Right ventricle myocardium superior (tissue), 1 donor: ENCODE measurements around the gene PHGDH. TPM values are rescaled to one million over a fixed set of nuclear protein-coding genes. Genes with fewer than 3 reads are reported as not detected.

Experiments
- ATAC-seq: fragments of 200-7000 bp; cut with Tn5 transposase; one replicate; pipeline ENCODE4 v1.9.1; 2020; ENCODE audit warnings: mild to moderate bottlenecking; ENCODE audit not compliant: poor library complexity
- DNase-seq: peaks from one replicate; pipeline ENCODE4 v3.0.0-alpha.2; 2020
- intact Hi-C: fragments of 100-400 bp; cut with DNase I; formaldehyde crosslinking; loops from one replicate; pipeline ENCODE4 v1.11.2; 2022
- total RNA-seq: library from RNA; stranded (reverse); fragmentation: NEBNext Ultra II Directional; extraction: Animal tissue kit (Norgen Biotek cat#: 25700); gene quantifications from one replicate; pipeline ENCODE4 v1.2.1, GENCODE V29; 2021
- donor health status: DM: no; HTN: yes; CAD: no; lungs with severe emphysema.

The PHGDH gene
- total RNA-seq, 1 donor from 2014 or later = 10.5 TPM

DNA sequence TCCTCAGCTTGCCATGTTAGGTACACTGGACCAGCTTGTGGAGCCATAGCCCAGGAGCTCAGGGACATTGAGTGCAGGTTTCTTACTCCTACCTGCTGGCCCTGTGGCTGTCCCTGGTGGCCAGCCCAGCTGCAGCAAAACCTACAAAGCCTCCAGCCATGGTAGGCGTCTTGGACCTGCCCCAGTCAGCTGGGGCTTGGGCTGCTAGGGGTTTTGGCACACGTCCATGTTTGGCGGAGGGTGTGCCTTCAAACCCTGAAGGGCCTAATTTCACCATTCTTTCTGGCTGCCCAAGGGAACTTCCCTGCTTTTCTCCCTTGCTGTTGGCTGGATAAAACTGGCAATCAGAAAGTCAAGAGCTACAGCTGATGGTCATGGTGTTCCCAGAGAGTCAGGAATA, 31.6 kb downstream of the PHGDH start:
- intact Hi-C loops = loop anchor here (5.0 kb wide), 1 partner anchor 64 kb away; no protein-coding TSS in a partner anchor
- DNase-seq = no peak
- ATAC-seq = peak; percentile 7

DNA sequence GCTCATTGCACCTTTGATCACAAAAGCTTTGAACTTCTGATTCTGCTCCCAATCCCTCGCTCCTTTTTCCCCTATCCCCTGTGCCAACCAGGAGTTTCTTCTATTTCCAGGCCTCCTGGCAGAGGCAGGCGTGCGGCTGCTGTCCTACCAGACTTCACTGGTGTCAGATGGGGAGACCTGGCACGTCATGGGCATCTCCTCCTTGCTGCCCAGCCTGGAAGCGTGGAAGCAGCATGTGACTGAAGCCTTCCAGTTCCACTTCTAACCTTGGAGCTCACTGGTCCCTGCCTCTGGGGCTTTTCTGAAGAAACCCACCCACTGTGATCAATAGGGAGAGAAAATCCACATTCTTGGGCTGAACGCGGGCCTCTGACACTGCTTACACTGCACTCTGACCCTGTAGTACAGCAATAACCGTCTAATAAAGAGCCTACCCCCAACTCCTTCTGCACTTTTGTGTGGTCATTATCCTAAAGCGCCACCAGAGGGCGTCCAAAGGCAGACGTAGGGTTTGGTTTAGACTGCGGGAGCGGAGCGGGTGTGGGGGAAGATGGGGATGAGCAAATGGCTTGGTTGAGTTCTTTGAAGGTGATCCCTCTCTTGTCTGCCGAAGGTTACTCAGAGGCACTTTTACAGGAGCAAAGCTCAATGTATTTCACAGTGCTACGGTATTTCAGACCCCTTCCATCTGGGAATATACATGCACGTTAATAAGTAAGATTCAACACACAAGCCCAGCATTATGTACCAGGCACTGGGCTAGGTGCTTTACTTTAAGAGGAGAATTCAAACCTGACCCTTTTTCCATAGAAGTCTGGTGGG, 32.3 kb downstream of the PHGDH start:
- peak; percentile 68 for ATAC-seq
- DNase-seq = peak; percentile 68
- intact Hi-C loops = loop anchor here (5.0 kb wide), 1 partner anchor 63 kb away; no protein-coding TSS in a partner anchor

DNA sequence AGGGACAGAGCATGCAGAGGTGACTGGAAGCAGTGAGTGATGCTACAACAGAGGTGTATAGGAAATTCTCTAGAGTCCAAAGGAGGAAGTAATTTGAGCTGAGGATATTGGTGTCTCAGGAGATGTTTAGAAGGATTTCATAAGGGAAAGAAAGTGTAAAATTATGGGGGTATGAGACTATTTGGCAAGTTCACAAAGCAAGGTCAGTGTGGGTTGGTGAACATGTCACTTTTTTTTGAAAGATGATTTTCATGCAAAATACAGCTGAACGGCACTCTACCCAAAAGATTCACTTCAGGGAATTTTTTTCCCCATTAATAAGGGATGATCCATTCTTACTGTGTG, 32.8 kb downstream of the PHGDH start:
- intact Hi-C loops = loop anchor here (5.0 kb wide), 1 partner anchor 63 kb away; no protein-coding TSS in a partner anchor
- DNase-seq = no peak
- no peak for ATAC-seq

DNA sequence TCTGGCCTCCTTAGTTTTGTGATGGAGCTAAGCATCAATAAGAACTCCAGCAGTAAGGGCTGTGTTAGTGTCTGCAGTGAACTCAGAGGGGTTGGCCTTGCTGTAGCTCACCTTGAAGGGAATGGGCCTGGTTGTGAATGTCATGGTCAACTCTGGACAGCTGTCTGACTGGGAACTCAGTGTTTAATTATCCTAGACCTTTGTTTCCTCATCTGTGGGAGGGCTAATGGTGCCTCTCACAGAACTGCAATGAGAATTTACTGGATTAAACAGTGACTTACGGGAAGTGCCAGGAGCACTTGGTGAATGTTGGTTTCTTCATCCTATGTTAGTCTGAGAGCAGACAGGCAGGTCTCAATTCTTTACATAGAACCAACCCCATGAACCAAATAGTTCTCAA, 33.3 kb downstream of the PHGDH start:
- ATAC-seq = no peak
- intact Hi-C loops = no loop called here

GRCh38 chr1:119747451-119747850, 35.7 kb downstream of the PHGDH start:
- DNase-seq (no peak), ATAC-seq (no peak)
- intact Hi-C loops = no loop called here

More for the DNA sequence above, 33.3 kb downstream of the PHGDH start:
- DNase-seq = no peak

GRCh38 chr1:119748040-119748439, 36.3 kb downstream of the PHGDH start:
- intact Hi-C loops = no loop called here
- ATAC-seq = no peak
- DNase-seq = no peak

DNA sequence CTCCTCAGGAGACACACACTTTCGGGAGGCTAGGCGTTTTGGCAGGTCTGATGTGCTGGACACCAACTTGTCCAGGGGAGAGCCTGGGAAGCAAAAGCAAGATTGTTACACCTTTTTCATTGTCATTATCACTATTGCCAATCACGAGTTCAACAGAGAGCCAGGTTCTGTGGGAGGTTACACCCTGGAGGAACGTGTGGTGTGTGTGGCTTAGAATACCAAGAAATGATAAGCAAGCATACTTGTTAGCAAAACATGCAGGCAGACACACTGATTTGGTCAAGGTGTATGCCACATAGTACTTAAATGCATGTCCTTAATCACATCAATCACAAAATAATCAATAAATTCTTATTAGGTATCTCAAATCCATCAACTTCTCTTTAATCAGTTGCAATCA, 40.9 kb downstream of the PHGDH start:
- ATAC-seq = no peak
- intact Hi-C loops = no loop called here
- no peak for DNase-seq

DNA sequence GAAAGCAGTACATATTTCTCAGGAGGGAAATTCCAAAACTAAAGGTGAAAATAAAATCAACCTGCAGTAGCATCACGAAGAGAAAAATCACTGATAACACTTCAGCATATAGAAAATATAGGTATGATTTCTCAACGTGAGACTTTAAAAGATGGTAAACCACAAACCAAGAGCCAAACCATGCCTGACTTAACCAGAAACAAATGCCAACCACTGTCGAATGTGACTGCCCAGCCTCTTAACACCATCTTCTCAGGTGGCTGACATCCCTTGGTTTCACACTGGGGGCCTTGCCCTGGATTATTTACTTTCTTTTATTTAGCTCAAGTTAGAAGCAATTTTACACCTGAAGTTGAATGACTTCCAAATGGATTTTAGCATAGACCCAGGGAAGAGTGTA, 46.9 kb downstream of the PHGDH start:
- DNase-seq (no peak), ATAC-seq (no peak)
- intact Hi-C loops = no loop called here

GRCh38 chr1:119762409-119762808, 50.7 kb downstream of the PHGDH start:
- no peak for DNase-seq
- intact Hi-C loops = no loop called here
- no peak for ATAC-seq

DNA sequence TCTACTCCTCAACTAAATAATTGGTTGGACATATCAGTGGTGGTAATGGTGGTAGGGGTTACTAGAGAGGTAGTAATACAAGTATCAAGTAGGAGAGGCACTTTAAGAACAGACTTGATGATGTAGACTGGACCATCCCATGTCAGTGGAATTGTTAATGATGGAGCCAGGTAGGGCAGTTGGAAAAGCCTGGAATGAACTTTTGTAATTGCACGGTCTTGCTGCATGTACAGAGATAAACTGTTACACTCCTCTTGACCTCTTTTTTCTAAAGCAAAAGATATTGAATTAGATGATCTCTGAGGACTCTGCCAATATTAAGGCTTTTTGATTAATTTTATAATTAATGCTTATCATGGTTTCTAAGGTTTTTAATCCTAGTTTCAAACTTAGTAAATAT, 51.2 kb downstream of the PHGDH start:
- no peak for DNase-seq
- intact Hi-C loops = no loop called here

DNA sequence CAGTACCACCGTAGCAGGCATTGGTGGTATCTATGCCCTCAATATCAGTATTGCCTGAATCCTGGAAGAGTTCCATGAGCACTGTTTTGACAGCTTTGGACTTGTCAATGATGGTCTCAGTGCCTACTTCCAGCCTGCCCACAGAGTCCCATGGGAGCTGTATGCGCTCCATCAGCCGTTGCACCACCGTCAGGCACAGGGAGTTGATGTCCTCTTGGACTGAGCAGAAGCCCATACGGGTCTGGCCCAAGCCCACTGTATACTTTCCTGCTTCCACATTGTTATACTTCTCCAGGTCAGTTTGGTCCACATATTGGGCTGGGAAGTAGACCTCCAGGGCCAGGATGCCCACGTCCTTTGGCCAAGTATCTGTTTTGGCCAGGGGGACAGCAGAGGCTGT, 52.5 kb downstream of the PHGDH start:
- ATAC-seq (no peak), DNase-seq (no peak)
- intact Hi-C loops = no loop called here

More for the DNA sequence above, 51.2 kb downstream of the PHGDH start:
- no peak for ATAC-seq

- intact Hi-C loops = no loop called here
- DNase-seq = no peak
- peak; percentile 57 for ATAC-seq
These were observed 54.6 kb downstream of the PHGDH start for GRCh38 chr1:119766374-119766794.

DNA sequence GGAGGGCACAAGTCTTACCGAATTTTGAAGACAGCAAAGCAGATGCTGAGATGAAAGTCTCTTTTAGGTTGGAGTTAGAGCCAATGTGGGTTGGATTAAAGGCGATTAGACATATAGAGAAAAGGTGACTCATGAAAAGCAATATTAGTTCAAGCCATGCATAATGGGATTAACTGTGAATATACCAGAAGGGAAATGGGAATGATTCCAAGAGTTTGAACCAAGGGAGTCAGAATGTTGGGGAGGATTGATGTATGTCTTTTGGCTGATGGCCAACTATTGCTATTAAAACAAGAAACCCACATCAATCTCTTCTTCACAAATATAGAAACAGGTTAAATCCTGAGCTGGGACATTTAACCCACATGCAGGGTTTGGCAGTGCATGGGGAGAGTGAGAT, 55.8 kb downstream of the PHGDH start:
- ATAC-seq = no peak
- no peak for DNase-seq
- intact Hi-C loops = no loop called here

GRCh38 chr1:119768778-119769177, 57.0 kb downstream of the PHGDH start, which contains the start of gene HMGCS2:
TSS of gene HMGCS2 (minus strand) at chr1:119768905. CDS start at chr1:119768844, 61 bp downstream.
- intact Hi-C loops = no loop called here
- ATAC-seq (peak; percentile 79), DNase-seq (peak; percentile 47)

- ATAC-seq (no peak), DNase-seq (no peak)
- intact Hi-C loops = no loop called here
These were observed 59.3 kb downstream of the PHGDH start for GRCh38 chr1:119771016-119771415.

- DNase-seq = no peak
- ATAC-seq = no peak
- intact Hi-C loops = no loop called here
These were observed 60.0 kb downstream of the PHGDH start for GRCh38 chr1:119771770-119772169.

GRCh38 chr1:119772298-119772697, 60.6 kb downstream of the PHGDH start:
- intact Hi-C loops = no loop called here
- ATAC-seq = no peak
- no peak for DNase-seq

- ATAC-seq (peak; percentile 68), DNase-seq (no peak)
- intact Hi-C loops = no loop called here
These were observed 62.0 kb downstream of the PHGDH start for GRCh38 chr1:119773711-119774241.

- intact Hi-C loops = no loop called here
- DNase-seq = no peak
- ATAC-seq = no peak
These were observed 63.2 kb downstream of the PHGDH start for GRCh38 chr1:119774746-119775490.

DNA sequence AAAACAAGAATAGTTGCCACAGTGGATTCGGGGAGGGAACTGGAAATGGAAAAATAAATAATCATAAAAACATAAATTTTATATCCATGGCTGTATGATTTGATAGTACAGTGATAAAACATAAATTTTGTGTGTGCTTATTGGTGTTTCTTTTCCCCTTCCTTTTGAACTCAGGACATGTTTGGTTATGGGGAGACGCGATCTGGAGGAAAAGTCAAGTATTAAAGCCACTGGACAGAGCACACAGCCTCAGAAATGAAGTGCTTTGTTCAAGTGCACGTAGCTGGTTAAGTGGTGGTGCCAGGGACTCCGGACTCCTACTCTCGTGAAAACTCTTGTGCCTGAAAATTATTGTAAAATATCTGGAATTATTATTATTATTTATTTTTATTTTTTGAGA, 66.6 kb downstream of the PHGDH start:
- no peak for DNase-seq
- ATAC-seq = no peak
- intact Hi-C loops = no loop called here
